HG02938 (cell line): ENCODE measurements around the gene NBAS.
"Not testable (repeated sequence)": the region's sequence is repeated elsewhere in the genome, so short reads cannot be mapped to it uniquely, and the experiment has no call there.

Experiments used
- ATAC-seq: cut with Tn5 transposase; IDR thresholded peaks from one replicate; pipeline ENCODE4 v1.9.1; 2021; ENCODE audit warnings: mild to moderate bottlenecking, moderate library complexity; ENCODE audit not compliant: unreplicated experiment

NBAS gene

DNA sequence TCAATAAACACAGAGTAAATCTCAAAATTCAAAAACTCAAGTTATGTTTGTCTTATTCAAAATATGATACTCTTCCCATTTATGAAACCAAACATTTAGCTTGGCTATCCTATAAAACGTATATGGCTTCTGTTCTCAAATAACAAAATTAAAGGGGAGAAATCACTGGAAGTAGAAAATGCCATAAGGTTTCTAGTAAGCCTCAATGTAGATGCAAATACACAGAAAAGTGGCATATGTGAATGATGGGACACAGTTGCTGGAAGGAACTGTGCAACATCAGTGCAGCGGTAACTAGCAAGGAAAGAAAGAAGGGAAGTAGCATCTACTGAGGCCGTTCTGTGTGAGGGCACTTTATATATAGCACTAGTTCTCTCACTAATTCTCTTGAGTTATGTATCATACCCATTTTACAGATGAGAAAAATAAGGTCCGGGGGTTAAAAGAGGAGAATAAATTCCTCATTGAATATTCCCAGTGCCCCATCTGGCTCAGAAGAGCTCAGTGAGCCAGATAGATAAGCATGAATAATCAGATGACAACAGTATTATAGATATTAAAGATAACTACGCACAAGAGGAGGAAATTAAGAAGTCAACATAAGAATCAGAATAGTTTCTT lies 27.2 kb downstream of the NBAS start:
- no peak for ATAC-seq

- ATAC-seq, result no peak
Measured at GRCh38 chr2:15532996-15533395, 28.1 kb downstream of the NBAS start.

GRCh38 chr2:15531095-15531854 lies 29.9 kb downstream of the NBAS start:
- no peak for ATAC-seq

DNA sequence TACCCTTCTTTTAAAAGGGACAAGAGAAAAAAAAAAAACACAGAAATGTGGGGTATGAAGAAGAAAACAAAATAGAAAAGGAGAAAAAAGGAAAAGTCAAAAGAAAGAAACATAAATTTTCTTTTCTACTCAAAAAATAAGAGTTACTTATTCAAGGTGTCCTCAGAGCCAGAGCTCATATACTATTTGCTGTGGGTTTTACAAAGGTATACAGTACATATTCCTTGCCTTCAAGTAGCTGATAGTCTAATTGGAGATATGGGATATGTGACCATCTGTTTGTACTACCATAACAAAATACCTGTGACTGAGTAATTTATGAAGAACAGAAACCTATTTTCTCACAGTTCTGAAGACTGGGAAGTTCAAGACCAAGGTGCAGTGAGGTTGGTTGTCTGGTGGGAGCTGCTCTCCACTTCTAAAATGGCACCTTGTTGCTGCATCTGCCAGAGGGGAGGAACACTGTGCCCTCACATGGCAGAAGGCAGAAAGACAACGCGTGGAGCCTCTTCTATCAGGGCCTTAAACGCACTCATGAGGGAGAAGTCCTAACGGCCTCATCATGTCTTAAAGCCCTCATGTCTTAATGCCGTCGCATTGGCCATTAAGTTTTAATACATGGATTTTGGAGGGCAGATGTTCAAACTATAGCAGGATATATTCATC lies 33.9 kb downstream of the NBAS start:
- no peak for ATAC-seq

DNA sequence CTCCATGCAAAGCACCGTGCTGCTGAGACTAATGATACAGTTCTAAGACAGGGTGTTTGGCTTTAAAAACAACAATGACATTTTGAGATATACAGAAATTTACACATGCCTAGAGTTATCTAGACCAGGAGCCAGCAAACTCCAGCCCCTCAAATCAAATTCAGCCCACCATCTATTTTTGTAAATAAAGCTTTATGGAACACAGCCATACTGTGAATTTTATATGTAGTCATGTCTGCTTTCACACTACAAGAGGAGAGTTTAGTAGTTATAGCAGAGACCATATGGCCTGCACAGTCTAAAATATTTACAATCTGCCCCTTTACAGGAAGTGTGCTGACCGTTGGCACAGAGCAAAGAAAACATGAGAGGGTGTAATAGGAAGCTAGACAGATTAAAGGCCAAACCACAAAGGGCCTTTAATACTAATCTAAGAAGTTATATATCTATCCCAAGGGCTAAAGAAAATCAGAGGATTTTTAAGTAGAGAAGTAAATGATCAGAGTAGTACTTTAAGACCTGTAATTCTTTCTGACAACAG lies 39.4 kb downstream of the NBAS start:
- ATAC-seq, result no peak

GRCh38 chr2:15520346-15520745 lies 40.8 kb downstream of the NBAS start:
- ATAC-seq, result no peak

GRCh38 chr2:15518759-15519158 lies 42.4 kb downstream of the NBAS start:
- not testable (repeated sequence) for ATAC-seq

DNA sequence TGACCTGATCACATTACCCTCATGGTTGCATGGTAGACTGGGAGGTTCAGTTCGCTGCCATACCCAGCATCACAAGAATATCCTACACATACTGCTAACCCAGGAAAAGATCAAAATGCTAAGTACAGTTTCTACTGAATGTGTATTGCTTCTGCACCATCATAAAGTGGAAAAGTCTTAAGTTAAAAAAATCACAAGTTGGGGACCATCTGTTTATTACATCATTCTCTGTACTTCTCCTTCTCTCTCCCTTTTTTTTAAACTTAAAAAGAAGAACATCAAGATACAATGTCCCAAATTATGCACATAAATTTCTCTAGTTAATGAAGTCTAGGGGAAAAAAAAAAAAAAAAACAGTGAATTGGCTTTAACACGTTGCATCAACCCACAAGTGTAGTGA lies 43.3 kb downstream of the NBAS start:
- ATAC-seq, result no peak

- ATAC-seq, result no peak
Measured at GRCh38 chr2:15511686-15512085, 49.4 kb downstream of the NBAS start.

- no peak for ATAC-seq
Measured at GRCh38 chr2:15510552-15510951, 50.6 kb downstream of the NBAS start.

DNA sequence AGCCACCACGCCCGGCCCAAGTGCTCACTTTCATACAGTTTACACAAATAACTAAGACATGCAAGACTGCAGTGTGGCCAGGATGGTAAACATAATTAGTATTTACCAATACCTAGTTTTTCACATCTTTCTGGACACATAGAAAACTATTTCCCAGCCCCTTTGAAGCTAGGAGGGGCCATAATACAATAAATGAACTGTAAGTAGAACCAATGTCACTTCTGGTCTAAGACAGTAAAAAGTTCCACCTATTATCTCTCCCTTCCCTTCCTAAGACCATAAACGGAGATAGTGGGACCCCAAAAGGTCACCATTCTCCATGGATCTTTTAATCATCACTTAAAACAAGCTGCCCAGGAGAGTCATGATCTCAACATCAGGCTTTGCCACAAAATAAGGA lies 51.0 kb downstream of the NBAS start:
- no peak for ATAC-seq

- ATAC-seq, result no peak
Measured at GRCh38 chr2:15507697-15508096, 53.4 kb downstream of the NBAS start.

DNA sequence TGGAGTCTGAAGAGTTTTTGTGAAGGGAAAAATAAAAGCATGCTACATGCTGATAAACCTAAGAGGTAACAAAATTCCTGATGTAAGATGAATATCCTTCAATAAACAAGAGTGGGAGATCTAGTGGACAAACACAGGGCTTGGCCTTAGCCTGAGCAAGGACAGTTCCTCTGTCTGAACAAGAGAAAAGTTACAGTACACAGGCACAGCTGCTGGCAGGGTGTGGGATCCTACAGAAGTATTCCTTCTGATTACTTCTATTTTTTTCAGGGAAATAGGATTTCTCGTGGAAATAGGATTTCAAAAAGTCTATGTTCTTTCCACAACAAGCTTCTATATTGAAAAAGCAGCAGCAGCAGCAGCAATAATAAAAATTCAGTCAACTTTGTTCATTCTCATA lies 54.1 kb downstream of the NBAS start:
- ATAC-seq, result no peak

DNA sequence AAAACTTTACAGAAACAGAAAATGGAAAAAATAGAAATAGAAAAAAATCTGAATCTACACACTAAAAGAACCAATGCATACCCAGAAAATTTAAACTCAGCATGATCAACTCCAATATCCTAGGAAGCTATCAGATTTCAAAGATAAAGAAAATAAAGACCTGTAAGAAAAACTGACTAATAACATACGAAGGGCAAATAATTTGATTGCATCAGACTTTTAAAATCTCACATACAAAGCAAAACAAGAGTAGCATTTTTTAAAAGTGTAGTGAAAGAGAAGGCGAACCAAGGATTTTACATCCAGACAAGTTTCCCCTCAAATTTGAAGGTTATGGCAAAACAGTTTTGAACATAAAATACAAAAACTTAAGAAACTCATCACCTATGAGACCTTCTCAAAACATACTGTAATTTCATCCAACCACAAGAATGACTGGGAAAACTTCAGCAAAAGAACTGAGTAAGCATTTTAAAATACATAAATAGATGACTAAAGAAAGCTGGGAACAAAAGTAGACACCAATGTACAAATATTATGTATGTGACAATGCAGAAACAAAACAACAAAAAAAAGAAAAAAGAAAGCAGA lies 54.8 kb downstream of the NBAS start:
- ATAC-seq, result no peak

DNA sequence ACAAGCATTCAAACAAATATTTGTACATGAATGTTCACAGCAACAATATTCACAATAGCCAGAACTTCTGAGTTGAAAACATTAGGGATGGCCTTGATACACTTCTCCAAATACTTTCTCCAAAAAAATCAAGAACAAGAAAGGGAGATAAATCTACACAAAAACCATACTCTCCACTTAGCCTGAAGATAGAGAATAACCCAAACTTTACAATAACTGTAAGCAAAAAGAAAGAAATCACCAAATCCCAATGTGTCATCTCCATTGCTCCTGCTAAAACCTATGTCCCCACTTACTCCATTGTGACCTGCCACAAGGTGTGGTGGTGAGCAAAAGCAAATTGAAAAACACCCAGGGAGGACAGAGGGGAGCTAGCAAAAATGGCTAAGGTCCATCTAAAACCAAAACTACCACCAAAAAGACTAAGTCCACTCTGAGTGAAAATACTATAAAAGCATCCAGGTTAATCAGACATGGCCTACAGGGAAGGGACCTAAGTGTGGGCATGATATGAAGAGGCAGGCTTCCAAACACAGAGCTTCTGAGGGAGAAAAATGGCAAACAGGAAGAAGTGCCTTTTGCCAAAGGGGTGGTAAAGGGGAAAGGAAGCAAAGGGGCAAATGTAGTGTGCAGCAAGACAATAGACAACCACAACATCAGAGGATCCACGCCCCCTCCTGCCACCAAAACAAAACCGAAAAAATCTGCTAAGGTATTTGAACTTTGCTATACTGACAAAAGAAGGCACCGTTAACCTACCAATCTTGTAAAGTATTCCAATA lies 56.1 kb downstream of the NBAS start:
- no peak for ATAC-seq

DNA sequence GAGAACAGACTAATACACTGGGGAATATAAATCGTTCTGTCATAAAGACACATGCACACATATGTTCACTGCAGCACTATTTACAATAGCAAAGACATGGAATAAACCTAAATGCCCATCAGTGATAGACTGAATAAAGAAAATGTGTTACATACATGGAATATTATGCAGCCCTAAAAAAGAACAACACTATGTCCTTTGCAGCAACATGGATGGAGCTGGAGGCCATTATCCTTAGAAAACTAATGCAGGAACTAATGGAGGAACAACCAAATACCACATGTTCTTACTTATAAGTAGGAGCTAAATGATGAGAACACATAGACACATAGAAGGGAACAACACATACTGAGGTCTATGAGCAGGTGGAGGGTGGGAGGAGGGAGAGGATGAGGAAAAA lies 61.9 kb downstream of the NBAS start:
- ATAC-seq, result not testable (repeated sequence)

GRCh38 chr2:15498554-15498953 lies 62.6 kb downstream of the NBAS start:
- ATAC-seq, result no peak

DNA sequence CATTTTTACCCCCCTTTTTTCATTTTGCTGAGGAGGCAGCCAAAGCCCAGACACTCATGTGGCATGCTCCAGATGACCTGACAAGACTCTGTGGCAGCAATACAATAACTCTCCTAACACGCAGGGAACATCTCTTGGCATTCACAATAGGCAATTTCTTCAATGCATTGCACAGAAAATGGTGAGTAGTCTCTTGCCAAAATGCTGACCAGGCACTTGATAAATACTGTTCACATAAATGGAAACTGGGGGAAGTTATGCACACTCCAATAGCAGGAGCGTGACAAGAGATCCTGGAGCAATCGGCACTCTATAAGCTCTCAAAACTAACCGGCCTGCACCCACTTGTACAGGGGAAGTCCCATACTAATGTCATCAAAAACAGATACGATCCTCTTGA lies 66.3 kb downstream of the NBAS start:
- ATAC-seq, result no peak

GRCh38 chr2:15492773-15493325 lies 68.3 kb downstream of the NBAS start:
- no peak for ATAC-seq

DNA sequence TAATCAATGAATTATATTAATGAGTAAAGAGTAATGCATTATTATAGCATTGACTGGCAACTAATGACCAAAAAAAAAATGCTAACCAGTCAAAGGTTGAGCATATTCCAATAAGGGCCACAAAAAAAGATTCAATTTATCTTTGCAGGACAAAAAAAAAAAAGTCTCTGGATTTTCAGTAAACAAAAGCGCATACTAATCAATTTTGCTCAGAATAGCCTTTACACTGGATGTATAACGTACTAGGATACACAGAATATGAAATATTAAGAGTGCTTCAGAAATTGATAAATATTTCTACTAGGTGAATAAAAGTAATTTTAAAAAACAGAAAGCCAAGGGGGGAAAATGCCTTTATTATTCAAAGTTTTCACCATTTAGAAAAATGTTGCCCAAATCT lies 74.4 kb downstream of the NBAS start:
- no peak for ATAC-seq
